Panc1 (cell line): ENCODE data around the gene KRT1.

Experiments
- POLR2AphosphoS5 ChIP-seq: IDR thresholded peaks from 2 replicates; pipeline ENCODE4 v1.6.1; 2012; ENCODE audit warnings: mild to moderate bottlenecking, low read depth, low read length, moderate library complexity
- SIN3A ChIP-seq: IDR thresholded peaks from 2 replicates; pipeline ENCODE4 v1.6.1; 2012; ENCODE audit warnings: low read depth, mild to moderate bottlenecking, low read length, moderate library complexity, borderline replicate concordance; ENCODE audit not compliant: insufficient read depth
- TCF7L2 ChIP-seq: IDR thresholded peaks from 2 replicates; pipeline ENCODE4 v1.6.1; 2011; ENCODE audit warnings: mild to moderate bottlenecking, low read depth, low read length, inconsistent platforms
- TF ChIP-seq, protein P1 (sequence below): fragments of 450-650 bp; IDR thresholded peaks from 2 replicates; pipeline ENCODE4 v1.5.1; 2017; ENCODE audit warnings: mild to moderate bottlenecking
- TF ChIP-seq, protein P2 (sequence below), 2 experiments: IDR thresholded peaks; 2 replicates each; pipeline ENCODE4 v1.6.1; 2011 to 2012; ENCODE audit warnings: low read depth in 2 of 2, control low read depth in 1 of 2, low read length in 1 of 2, mild to moderate bottlenecking in 1 of 2, moderate library complexity in 1 of 2; ENCODE audit not compliant: insufficient read depth in 1 of 2

DNA sequence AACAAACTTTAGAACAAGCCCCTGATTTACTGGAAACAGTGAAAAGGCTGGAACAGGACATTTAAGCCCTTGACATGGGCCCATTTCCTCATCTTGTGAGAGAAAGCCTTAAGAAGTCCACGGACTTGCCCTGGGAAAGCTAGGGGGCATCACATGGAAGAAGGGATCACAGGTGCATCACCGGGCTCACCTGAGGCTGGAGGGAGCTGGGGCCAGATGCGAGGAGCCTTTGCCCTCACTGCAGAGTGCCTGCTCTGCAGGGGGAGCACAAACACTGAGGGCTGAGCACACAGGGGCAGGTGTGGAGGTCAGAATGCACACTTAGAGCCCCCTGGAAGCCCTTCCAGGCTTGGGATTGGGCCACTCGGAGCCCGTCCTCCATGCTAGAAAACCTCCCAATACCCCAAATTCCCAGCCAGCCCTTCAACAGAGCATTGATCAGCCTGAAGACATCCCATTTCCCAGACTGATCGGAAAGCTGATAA, 5.2 kb upstream of the KRT1 start:
- TF ChIP-seq, protein P1, sequence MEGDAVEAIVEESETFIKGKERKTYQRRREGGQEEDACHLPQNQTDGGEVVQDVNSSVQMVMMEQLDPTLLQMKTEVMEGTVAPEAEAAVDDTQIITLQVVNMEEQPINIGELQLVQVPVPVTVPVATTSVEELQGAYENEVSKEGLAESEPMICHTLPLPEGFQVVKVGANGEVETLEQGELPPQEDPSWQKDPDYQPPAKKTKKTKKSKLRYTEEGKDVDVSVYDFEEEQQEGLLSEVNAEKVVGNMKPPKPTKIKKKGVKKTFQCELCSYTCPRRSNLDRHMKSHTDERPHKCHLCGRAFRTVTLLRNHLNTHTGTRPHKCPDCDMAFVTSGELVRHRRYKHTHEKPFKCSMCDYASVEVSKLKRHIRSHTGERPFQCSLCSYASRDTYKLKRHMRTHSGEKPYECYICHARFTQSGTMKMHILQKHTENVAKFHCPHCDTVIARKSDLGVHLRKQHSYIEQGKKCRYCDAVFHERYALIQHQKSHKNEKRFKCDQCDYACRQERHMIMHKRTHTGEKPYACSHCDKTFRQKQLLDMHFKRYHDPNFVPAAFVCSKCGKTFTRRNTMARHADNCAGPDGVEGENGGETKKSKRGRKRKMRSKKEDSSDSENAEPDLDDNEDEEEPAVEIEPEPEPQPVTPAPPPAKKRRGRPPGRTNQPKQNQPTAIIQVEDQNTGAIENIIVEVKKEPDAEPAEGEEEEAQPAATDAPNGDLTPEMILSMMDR = no peak
- TF ChIP-seq POLR2AphosphoS5 (no peak), SIN3A (no peak), TCF7L2 (no peak)
- TF ChIP-seq, protein P2, sequence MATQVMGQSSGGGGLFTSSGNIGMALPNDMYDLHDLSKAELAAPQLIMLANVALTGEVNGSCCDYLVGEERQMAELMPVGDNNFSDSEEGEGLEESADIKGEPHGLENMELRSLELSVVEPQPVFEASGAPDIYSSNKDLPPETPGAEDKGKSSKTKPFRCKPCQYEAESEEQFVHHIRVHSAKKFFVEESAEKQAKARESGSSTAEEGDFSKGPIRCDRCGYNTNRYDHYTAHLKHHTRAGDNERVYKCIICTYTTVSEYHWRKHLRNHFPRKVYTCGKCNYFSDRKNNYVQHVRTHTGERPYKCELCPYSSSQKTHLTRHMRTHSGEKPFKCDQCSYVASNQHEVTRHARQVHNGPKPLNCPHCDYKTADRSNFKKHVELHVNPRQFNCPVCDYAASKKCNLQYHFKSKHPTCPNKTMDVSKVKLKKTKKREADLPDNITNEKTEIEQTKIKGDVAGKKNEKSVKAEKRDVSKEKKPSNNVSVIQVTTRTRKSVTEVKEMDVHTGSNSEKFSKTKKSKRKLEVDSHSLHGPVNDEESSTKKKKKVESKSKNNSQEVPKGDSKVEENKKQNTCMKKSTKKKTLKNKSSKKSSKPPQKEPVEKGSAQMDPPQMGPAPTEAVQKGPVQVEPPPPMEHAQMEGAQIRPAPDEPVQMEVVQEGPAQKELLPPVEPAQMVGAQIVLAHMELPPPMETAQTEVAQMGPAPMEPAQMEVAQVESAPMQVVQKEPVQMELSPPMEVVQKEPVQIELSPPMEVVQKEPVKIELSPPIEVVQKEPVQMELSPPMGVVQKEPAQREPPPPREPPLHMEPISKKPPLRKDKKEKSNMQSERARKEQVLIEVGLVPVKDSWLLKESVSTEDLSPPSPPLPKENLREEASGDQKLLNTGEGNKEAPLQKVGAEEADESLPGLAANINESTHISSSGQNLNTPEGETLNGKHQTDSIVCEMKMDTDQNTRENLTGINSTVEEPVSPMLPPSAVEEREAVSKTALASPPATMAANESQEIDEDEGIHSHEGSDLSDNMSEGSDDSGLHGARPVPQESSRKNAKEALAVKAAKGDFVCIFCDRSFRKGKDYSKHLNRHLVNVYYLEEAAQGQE (IDR thresholded peaks at IDR 0.05; ENCODE audit: insufficient read depth in 1 of 2, low read depth in 2 of 2, low read length in 1 of 2) = no peak
